Aorta (tissue), 5 donors: ENCODE results near the gene APOO. TPM values are rescaled to one million over a fixed set of nuclear protein-coding genes. Genes with fewer than 3 reads are reported as not detected.

Experiments
- ATAC-seq: fragments of 200-7000 bp; cut with Tn5 transposase; one replicate; pipeline ENCODE4 v1.9.1; 2022; ENCODE audit warnings: moderate library complexity; ENCODE audit not compliant: low FRiP score
- DNase-seq, 2 donors: peaks; one replicate each; pipeline ENCODE4 v3.0.0-alpha.2; 2020
- H3K27ac ChIP-seq, 2 donors: one replicate each; pipeline ENCODE4 v1.5.1; 2013; ENCODE audit warnings: low read length in 2 of 2, mild to moderate bottlenecking in 2 of 2, moderate library complexity in 2 of 2, control low read depth in 1 of 2, inconsistent platforms in 1 of 2, low read depth in 1 of 2
- H3K27me3 ChIP-seq, 2 donors: one replicate each; pipeline ENCODE4 v1.6.1; 2013; ENCODE audit warnings: control low read depth in 1 of 2, low read length in 1 of 2, mild to moderate bottlenecking in 1 of 2, moderate library complexity in 1 of 2; ENCODE audit not compliant: insufficient read depth in 2 of 2, control insufficient read depth in 1 of 2
- H3K36me3 ChIP-seq, 2 donors: one replicate each; pipeline ENCODE4 v1.6.1; 2013; ENCODE audit warnings: control low read depth in 1 of 2, low read length in 1 of 2, mild to moderate bottlenecking in 1 of 2; ENCODE audit not compliant: insufficient read depth in 2 of 2, control insufficient read depth in 1 of 2
- H3K4me1 ChIP-seq, 2 donors: one replicate each; pipeline ENCODE4 v1.6.1; 2013; ENCODE audit warnings: low read length in 2 of 2, control low read depth in 1 of 2, mild to moderate bottlenecking in 1 of 2, moderate library complexity in 1 of 2; ENCODE audit not compliant: insufficient read depth in 2 of 2, control insufficient read depth in 1 of 2
- H3K4me3 ChIP-seq, 2 donors: one replicate each; pipeline ENCODE4 v1.5.1; 2013; ENCODE audit warnings: low read length in 2 of 2, control low read depth in 1 of 2, mild to moderate bottlenecking in 1 of 2
- H3K9me3 ChIP-seq: one replicate; pipeline ENCODE4 v1.6.1; 2013; ENCODE audit warnings: mild to moderate bottlenecking, low read length; ENCODE audit not compliant: control insufficient read depth
- WGBS, 2 donors: extraction: QIAGEN DNeasy Blood & Tissue Kit; methylation state at CpG; one replicate each; pipeline ENCODE4 v1.1.7; 2013; 5-methylcytosine and 5-hydroxymethylcytosine counted together
- intact Hi-C, 2 donors: fragments of 100-400 bp; cut with DNase I; formaldehyde crosslinking; loops; one replicate each; pipeline versions ENCODE4 v1.14.2 to v1.15.0; 2022
- polyA plus RNA-seq, 2 donors: library from polyadenylated mRNA; stranded (reverse); fragments of 200-250 nt; gene quantifications; one replicate each; pipeline ENCODE4 v1.2.3, GENCODE V29; 2013
- total RNA-seq, 2 donors: library from RNA; stranded (reverse); fragmentation: NEBNext Ultra II Directional; extraction: Animal tissue kit (Norgen Biotek cat#: 25700); gene quantifications; one replicate each; pipeline ENCODE4 v1.2.1, GENCODE V29; 2021
- donor health status: healthy with polysubstance abuse.
- donor health status: Bipolar disorder and iron deficiency.
- donor health status: DM: no; HTN: no; CAD: no.
- donor health status: DM: no; HTN: no; CAD: no.
- donor health status: DM: yes; HTN: yes; CAD: no.

The APOO gene
- total and polyA plus RNA-seq, 4 donors: 4.6 to 12.7 (median 7.2) TPM

- intact Hi-C loops: no loop called here
- H3K4me3 ChIP-seq: no peak overlapping the region
- no peak for DNase-seq
- H3K27ac ChIP-seq: no peak overlapping the region
- no peaks in the 10 kb centered on the region for H3K9me3 ChIP-seq
- no peaks in the 10 kb centered on the region for H3K27me3 ChIP-seq
- no peaks in the 10 kb centered on the region for H3K36me3 ChIP-seq
- no peaks in the 10 kb centered on the region for H3K4me1 ChIP-seq
- no peak for ATAC-seq
- 62 to 71% methylated on average over 6 of the region's 6 CpGs for WGBS, 2 donors
Measured at GRCh38 chrX:23811656-23812055, 96.1 kb downstream of the APOO start.

GRCh38 chrX:23811108-23811651 lies 96.6 kb downstream of the APOO start:
- 66 to 81% methylated on average over 10 of the region's 10 CpGs for WGBS, 2 donors
- ATAC-seq: no peak

GRCh38 chrX:23810279-23810678 lies 97.5 kb downstream of the APOO start:
- Histone ChIP-seq H3K27me3 (no peaks in the 10 kb centered on the region), H3K9me3 (no peaks in the 10 kb centered on the region), H3K4me3 (no peak overlapping the region), H3K36me3 (no peaks in the 10 kb centered on the region), H3K4me1 (no peaks in the 10 kb centered on the region), H3K27ac (no peak overlapping the region)
- ATAC-seq (no peak), DNase-seq (no peak)
- WGBS, 2 donors: 86 to 95% methylated on average over 3 of the region's 3 CpGs
- intact Hi-C loops: no loop called here

More at GRCh38 chrX:23811108-23811651, 96.6 kb downstream of the APOO start:
- Histone ChIP-seq H3K27ac (no peak overlapping the region), H3K27me3 (no peaks in the 10 kb centered on the region), H3K4me3 (no peak overlapping the region), H3K4me1 (no peaks in the 10 kb centered on the region), H3K36me3 (no peaks in the 10 kb centered on the region), H3K9me3 (no peaks in the 10 kb centered on the region)
- intact Hi-C loops: no loop called here
- no peak for DNase-seq

DNA sequence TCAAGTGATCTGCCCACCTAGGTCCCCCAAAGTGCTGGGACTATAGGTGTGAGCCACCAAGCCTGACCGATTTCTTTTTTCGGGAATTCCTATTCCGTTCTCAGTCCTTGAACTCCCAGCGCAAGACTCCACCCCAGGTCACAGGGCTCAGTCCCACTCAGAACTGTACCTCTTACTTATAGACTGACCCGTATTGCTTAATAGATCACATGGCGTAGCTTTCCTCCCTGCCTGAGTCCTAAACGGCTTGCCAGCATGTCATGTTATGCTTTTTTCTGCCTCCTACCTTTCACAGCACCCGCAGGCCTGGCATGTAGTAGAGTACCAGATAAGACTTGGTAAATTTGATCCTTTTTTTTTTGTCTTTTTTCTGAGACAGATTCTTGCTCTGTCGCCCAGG lies 102.3 kb downstream of the APOO start:
- Histone ChIP-seq H3K27ac (no peak overlapping the region), H3K4me3 (no peak overlapping the region), H3K9me3 (no peaks in the 10 kb centered on the region), H3K4me1 (no peaks in the 10 kb centered on the region), H3K36me3 (no peaks in the 10 kb centered on the region), H3K27me3 (no peaks in the 10 kb centered on the region)
- intact Hi-C loops: no loop called here
- 87 to 89% methylated on average over 9 of the region's 9 CpGs for WGBS, 2 donors
- DNase-seq (no peak), ATAC-seq (no peak)

- intact Hi-C loops: loop anchor here in 1 of 2 donors (5.0 kb wide), 1 partner anchor 93 kb away; no protein-coding TSS in a partner anchor
- Histone ChIP-seq H3K4me3 (no peak overlapping the region), H3K36me3 (no peaks in the 10 kb centered on the region), H3K27ac (no peak overlapping the region), H3K9me3 (no peaks in the 10 kb centered on the region), H3K27me3 (no peaks in the 10 kb centered on the region), H3K4me1 (no peaks in the 10 kb centered on the region)
- DNase-seq (no peak), ATAC-seq (no peak)
- WGBS, 2 donors: 55 to 74% methylated on average over 3 of the region's 3 CpGs
Measured at GRCh38 chrX:23804578-23804977, 103.2 kb downstream of the APOO start.

- Histone ChIP-seq H3K36me3 (no peaks in the 10 kb centered on the region), H3K9me3 (no peaks in the 10 kb centered on the region), H3K4me1 (no peaks in the 10 kb centered on the region), H3K27me3 (no peaks in the 10 kb centered on the region), H3K27ac (peak overlapping the region in 1 of 2 donors; percentile 21), H3K4me3 (no peak overlapping the region)
- DNase-seq (no peak), ATAC-seq (peak; percentile 41)
- 9 to 41% methylated on average over 5 of the region's 5 CpGs for WGBS, 2 donors
- intact Hi-C loops: loop anchor here in 1 of 2 donors (2.0 to 5.0 kb wide), 2 partner anchors 21 to 93 kb away; partner anchors contain the start of gene SAT1
Measured at GRCh38 chrX:23803931-23804381, 103.8 kb downstream of the APOO start.

- Histone ChIP-seq H3K27me3 (no peaks in the 10 kb centered on the region), H3K4me3 (no peak overlapping the region), H3K9me3 (no peaks in the 10 kb centered on the region), H3K4me1 (no peaks in the 10 kb centered on the region), H3K36me3 (no peaks in the 10 kb centered on the region), H3K27ac (no peak overlapping the region)
- intact Hi-C loops: loop anchor here in 1 of 2 donors (2.0 to 5.0 kb wide), 2 partner anchors 20 to 95 kb away; partner anchors contain the start of gene SAT1
- no peak for DNase-seq
- no peak for ATAC-seq
- WGBS, 2 donors: 47 to 60% methylated on average over 5 of the region's 5 CpGs
Measured at GRCh38 chrX:23802431-23802830, 105.3 kb downstream of the APOO start.

DNA sequence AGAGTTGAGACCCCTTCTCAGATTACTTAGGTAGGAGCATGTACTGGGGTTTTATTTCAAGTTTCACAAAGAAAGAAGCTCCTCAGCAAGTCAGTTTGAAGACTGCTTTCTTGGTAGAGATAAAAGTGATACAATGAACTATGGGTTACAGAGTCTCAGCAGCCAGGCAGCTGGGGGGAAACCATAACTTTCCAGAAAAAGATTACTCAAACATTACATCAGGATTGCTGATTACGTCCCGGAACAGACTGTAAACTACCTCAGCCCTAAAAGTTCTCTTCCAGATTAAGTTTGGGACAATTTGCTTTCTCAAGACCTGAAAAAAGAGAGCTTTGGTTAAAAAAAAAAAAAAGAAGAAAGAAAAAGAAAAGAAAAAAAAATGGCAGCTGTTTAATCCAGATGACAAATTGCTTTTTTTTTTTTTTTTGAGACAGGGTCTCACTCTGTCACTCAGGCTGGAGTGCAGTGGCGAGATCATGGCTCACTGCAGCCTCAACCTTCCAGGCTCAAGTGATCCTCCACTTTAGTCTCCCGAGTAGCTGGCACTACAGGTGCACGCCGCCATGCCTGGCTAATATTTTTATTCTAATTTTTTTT lies 108.2 kb downstream of the APOO start:
- intact Hi-C loops: loop anchor here in 1 of 2 donors (5.0 to 10.0 kb wide), 2 partner anchors 98 to 675 kb away; no protein-coding TSS in a partner anchor
- no peak for DNase-seq
- Histone ChIP-seq H3K36me3 (no peaks in the 10 kb centered on the region), H3K9me3 (no peaks in the 10 kb centered on the region), H3K27ac (no peak overlapping the region), H3K27me3 (no peaks in the 10 kb centered on the region), H3K4me1 (no peaks in the 10 kb centered on the region), H3K4me3 (no peak overlapping the region)
- no peak for ATAC-seq
- WGBS, 2 donors: 44 to 66% methylated on average over 6 of the region's 6 CpGs
